Activated CD8-positive, alpha-beta T cell treated with anti-CD3 and anti-CD28 coated beads for 36 hours (primary cell): ENCODE data around the gene SSBP3. TPM values are rescaled to one million over a fixed set of nuclear protein-coding genes. Genes with fewer than 3 reads are reported as not detected.

Experiments used
- ATAC-seq: fragments of 200-7000 bp; cut with Tn5 transposase; one replicate; pipeline ENCODE4 v1.10.0; 2021; ENCODE audit warnings: mild to moderate bottlenecking, moderate library complexity
- CTCF ChIA-PET: fragments of 350-600 bp; sonication (Branson Sonifier 250); formaldehyde crosslinking; loops from one replicate; lab custom pipeline; 2021; ENCODE audit warnings: antibody characterized with exemption; lab: Charles Lee
- POLR2A ChIA-PET: fragments of 350-600 bp; sonication (Branson Sonifier 250); formaldehyde crosslinking; loops from one replicate; lab custom pipeline; 2021; ENCODE audit warnings: antibody characterized with exemption; lab: Charles Lee
- DNase-seq: peaks from one replicate; pipeline ENCODE4 v3.0.0-alpha.2; 2020
- H3K27ac Mint-ChIP-seq: one replicate; pipeline ENCODE4 v1.8.0; 2021; ENCODE audit warnings: mild to moderate bottlenecking, mixed read lengths
- H3K27me3 Mint-ChIP-seq: one replicate; pipeline ENCODE4 v1.8.0; 2021; ENCODE audit warnings: mixed read lengths
- H3K36me3 Mint-ChIP-seq: one replicate; pipeline ENCODE4 v1.8.0; 2021; ENCODE audit warnings: low read depth, mixed read lengths
- H3K4me1 Mint-ChIP-seq: one replicate; pipeline ENCODE4 v1.8.0; 2021; ENCODE audit warnings: low read depth, mixed read lengths
- H3K4me3 Mint-ChIP-seq: one replicate; pipeline ENCODE4 v1.8.0; 2021; ENCODE audit warnings: mild to moderate bottlenecking, moderate library complexity, mixed read lengths
- H3K9me3 Mint-ChIP-seq: one replicate; pipeline ENCODE4 v1.8.0; 2021; ENCODE audit warnings: mixed read lengths
- CTCF ChIP-seq: fragments of 200-600 bp; IDR thresholded peaks from one replicate; pipeline ENCODE4 v1.8.0; 2022; ENCODE audit warnings: antibody characterized with exemption, mild to moderate bottlenecking
- intact Hi-C: fragments of 100-400 bp; cut with micrococcal nuclease; formaldehyde crosslinking; loops from one replicate; pipeline ENCODE4 v1.10.0; 2022
- total RNA-seq, 2 experiments: library from RNA; stranded (reverse); gene quantifications; one replicate each; pipeline ENCODE4 v1.2.3, GENCODE V29; 2021

The SSBP3 gene
- total RNA-seq, 2 experiments from 2014 or later = 62.6 to 67.8 TPM

GRCh38 chr1:54278941-54279422, 127.2 kb downstream of the SSBP3 start:
- ChIA-PET POLR2A (interaction anchor here (0.9 kb wide), 1 partner anchor 49 kb away, joined by 3 read pairs; no protein-coding TSS in a partner anchor), CTCF (interaction anchor here (1.0 kb wide), 1 partner anchor 17 kb away, joined by 3 read pairs; no protein-coding TSS in a partner anchor)
- Mint-ChIP-seq H3K4me3 (no peak overlapping the region), H3K27me3 (no peaks in the 10 kb centered on the region), H3K4me1 (peaks cover 63% of the 10 kb centered on the region), H3K36me3 (peaks cover 13% of the 10 kb centered on the region), H3K9me3 (no peaks in the 10 kb centered on the region), H3K27ac (no peak overlapping the region)
- DNase-seq (no peak), ATAC-seq (no peak)
- TF ChIP-seq CTCF = no peak
- intact Hi-C loops = no loop called here

- no peak for TF ChIP-seq CTCF
- peak overlapping the region; percentile 44 for H3K27ac Mint-ChIP-seq
- DNase-seq (no peak), ATAC-seq (peak; percentile 43)
- H3K27me3 Mint-ChIP-seq = no peaks in the 10 kb centered on the region
- no peaks in the 10 kb centered on the region for H3K9me3 Mint-ChIP-seq
- H3K36me3 Mint-ChIP-seq = peaks cover 13% of the 10 kb centered on the region
- peaks cover 56% of the 10 kb centered on the region for H3K4me1 Mint-ChIP-seq
- ChIA-PET POLR2A (interaction anchor here (0.7 to 1.7 kb wide), 6 partner anchors 10 to 200 kb away, joined by 3 to 7 read pairs (median 4); no protein-coding TSS in a partner anchor), CTCF (interaction anchor here (0.7 to 1.2 kb wide), 4 partner anchors 8 to 126 kb away, joined by 3 read pairs; no protein-coding TSS in a partner anchor)
- intact Hi-C loops = no loop called here
- H3K4me3 Mint-ChIP-seq = no peak overlapping the region
Observed at GRCh38 chr1:54277451-54278341, 128.5 kb downstream of the SSBP3 start.

- TF ChIP-seq CTCF = no peak
- Mint-ChIP-seq H3K27me3 (no peaks in the 10 kb centered on the region), H3K9me3 (no peaks in the 10 kb centered on the region), H3K36me3 (peaks cover 13% of the 10 kb centered on the region), H3K27ac (peak overlapping the region; percentile 44), H3K4me1 (peaks cover 50% of the 10 kb centered on the region), H3K4me3 (no peak overlapping the region)
- peak; percentile 42 for ATAC-seq
- intact Hi-C loops = no loop called here
- ChIA-PET CTCF (interaction anchor here (0.7 to 1.2 kb wide), 3 partner anchors 9 to 127 kb away, joined by 3 read pairs; no protein-coding TSS in a partner anchor), POLR2A (interaction anchor here (0.7 to 1.7 kb wide), 5 partner anchors 8 to 130 kb away, joined by 3 to 7 read pairs (median 3); no protein-coding TSS in a partner anchor)
- no peak for DNase-seq
Observed at GRCh38 chr1:54276617-54277450, 129.4 kb downstream of the SSBP3 start.

- Mint-ChIP-seq H3K27me3 (no peaks in the 10 kb centered on the region), H3K36me3 (peaks cover 9% of the 10 kb centered on the region), H3K4me3 (no peak overlapping the region), H3K27ac (no peak overlapping the region), H3K9me3 (no peaks in the 10 kb centered on the region), H3K4me1 (peaks cover 47% of the 10 kb centered on the region)
- POLR2A ChIA-PET = interaction anchor here (0.7 to 1.3 kb wide), 3 partner anchors 10 to 212 kb away, joined by 3 to 4 read pairs (median 3); no protein-coding TSS in a partner anchor
- DNase-seq = no peak
- ATAC-seq = no peak
- TF ChIP-seq CTCF = no peak
- intact Hi-C loops = no loop called here
- CTCF ChIA-PET = interaction anchor here (0.7 kb wide), 1 partner anchor 78 kb away, joined by 3 read pairs; no protein-coding TSS in a partner anchor
Observed at GRCh38 chr1:54275349-54275748, 130.8 kb downstream of the SSBP3 start.
